IPS DF 6.9 (cell line): ENCODE data around the gene MAN2A1.

Source experiments
- DNase-seq: peaks from one replicate; pipeline ENCODE4 v3.0.0-alpha.2; 2013; ENCODE audit warnings: low read depth, low spot score
- H3K27ac ChIP-seq: one replicate; pipeline ENCODE4 v1.5.1; 2013; ENCODE audit warnings: low read length, control low read depth
- H3K27me3 ChIP-seq: 2 replicates; pipeline ENCODE4 v1.6.1; 2013; ENCODE audit warnings: mild to moderate bottlenecking, low read length; ENCODE audit not compliant: control insufficient read depth, insufficient read depth
- H3K36me3 ChIP-seq: 2 replicates; pipeline ENCODE4 v1.6.1; 2013; ENCODE audit warnings: low read length; ENCODE audit not compliant: control insufficient read depth, insufficient read depth
- H3K4me1 ChIP-seq: 2 replicates; pipeline ENCODE4 v1.6.1; 2013; ENCODE audit warnings: low read length; ENCODE audit not compliant: control insufficient read depth, insufficient read depth
- H3K4me3 ChIP-seq: 2 replicates; pipeline ENCODE4 v1.5.1; 2013; ENCODE audit warnings: mild to moderate bottlenecking, low read length
- H3K9me3 ChIP-seq: 2 replicates; pipeline ENCODE4 v1.6.1; 2013; ENCODE audit warnings: low read length, inconsistent platforms; ENCODE audit not compliant: control insufficient read depth, insufficient read depth
- WGBS: extraction: QIAGEN DNeasy Blood & Tissue Kit; methylation state at CpG from one replicate; pipeline ENCODE4 v1.1.7; 2013; ENCODE audit warnings: mixed read lengths, missing lambda C conversion rate; ENCODE audit not compliant: insufficient read length, insufficient coverage; 5-methylcytosine and 5-hydroxymethylcytosine counted together

MAN2A1 gene

DNA sequence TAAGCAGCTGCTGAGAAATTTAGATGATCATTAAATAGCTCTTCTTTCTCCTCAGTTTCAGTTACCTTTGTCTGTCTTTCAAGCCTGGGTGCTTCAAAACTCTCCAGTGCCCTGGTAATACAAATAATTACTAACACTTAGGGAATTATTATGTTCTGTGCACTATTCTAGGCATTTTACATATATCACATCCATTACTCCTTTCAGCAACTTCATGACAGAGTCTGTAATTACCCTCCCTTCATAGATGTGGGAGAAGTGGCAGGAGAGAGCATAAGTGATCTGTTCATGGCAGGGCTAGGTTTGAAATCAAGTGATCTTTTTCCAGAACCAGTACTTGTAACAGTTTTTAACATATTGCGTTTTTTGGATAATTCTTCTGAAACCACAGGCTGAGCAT is 32.0 kb downstream of the MAN2A1 start:
- Histone ChIP-seq H3K4me3 (no peak overlapping the region), H3K36me3 (no peaks in the 10 kb centered on the region; the same call in 1 of the 2 replicates), H3K4me1 (no peaks in the 10 kb centered on the region), H3K27ac (no peak overlapping the region), H3K9me3 (no peaks in the 10 kb centered on the region), H3K27me3 (no peaks in the 10 kb centered on the region)
- WGBS: no CpG with 5 or more reads among the region's 1 CpG
- no peak for DNase-seq

DNA sequence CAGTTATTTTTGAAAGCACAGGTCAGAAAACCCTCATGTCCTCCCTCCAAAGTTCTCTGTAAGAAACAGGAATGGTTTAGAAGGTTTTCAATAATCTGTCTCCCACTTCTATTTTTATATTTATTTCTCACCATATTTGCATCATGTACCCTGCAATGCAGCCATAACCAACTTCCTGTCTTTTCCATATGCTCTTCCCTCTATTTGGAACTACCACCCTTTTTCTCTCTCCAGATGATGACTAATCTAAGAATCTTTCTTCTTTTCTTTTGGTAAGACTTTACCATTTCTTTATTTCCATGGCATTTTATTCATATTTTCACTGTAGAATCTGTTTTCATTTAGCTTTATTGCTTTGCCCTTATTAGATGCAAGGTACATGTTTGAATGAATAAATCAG is 33.9 kb downstream of the MAN2A1 start:
- Histone ChIP-seq H3K4me3 (no peak overlapping the region), H3K9me3 (no peaks in the 10 kb centered on the region), H3K27me3 (no peaks in the 10 kb centered on the region), H3K4me1 (no peaks in the 10 kb centered on the region), H3K27ac (no peak overlapping the region), H3K36me3 (no peaks in the 10 kb centered on the region)
- DNase-seq: no peak

DNA sequence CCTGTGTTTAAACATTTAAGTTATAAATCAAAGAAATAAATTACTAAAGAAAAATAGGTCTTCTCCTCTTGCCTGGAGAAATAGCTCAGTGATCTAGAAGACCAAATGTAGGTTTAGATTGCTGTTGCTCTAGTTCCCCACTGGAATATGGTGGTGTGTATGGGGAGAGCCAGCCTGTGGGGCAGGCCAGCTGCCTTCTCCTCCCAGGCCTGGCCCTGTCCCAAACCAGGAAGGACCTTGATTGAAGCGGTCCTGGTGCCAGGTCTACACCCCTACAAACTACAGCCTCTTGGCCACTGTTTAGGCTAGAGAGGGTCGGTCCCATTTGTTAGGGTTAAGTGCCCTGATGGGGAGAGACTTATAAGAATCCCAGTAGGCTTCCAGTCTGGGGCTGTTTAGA is 35.4 kb downstream of the MAN2A1 start:
- H3K4me1 ChIP-seq: no peaks in the 10 kb centered on the region
- no peaks in the 10 kb centered on the region for H3K27me3 ChIP-seq
- H3K27ac ChIP-seq: no peak overlapping the region
- no peak overlapping the region for H3K4me3 ChIP-seq
- no peak for DNase-seq
- no peaks in the 10 kb centered on the region for H3K36me3 ChIP-seq
- WGBS: no CpG with 5 or more reads among the region's 2 CpGs
- no peaks in the 10 kb centered on the region for H3K9me3 ChIP-seq

DNA sequence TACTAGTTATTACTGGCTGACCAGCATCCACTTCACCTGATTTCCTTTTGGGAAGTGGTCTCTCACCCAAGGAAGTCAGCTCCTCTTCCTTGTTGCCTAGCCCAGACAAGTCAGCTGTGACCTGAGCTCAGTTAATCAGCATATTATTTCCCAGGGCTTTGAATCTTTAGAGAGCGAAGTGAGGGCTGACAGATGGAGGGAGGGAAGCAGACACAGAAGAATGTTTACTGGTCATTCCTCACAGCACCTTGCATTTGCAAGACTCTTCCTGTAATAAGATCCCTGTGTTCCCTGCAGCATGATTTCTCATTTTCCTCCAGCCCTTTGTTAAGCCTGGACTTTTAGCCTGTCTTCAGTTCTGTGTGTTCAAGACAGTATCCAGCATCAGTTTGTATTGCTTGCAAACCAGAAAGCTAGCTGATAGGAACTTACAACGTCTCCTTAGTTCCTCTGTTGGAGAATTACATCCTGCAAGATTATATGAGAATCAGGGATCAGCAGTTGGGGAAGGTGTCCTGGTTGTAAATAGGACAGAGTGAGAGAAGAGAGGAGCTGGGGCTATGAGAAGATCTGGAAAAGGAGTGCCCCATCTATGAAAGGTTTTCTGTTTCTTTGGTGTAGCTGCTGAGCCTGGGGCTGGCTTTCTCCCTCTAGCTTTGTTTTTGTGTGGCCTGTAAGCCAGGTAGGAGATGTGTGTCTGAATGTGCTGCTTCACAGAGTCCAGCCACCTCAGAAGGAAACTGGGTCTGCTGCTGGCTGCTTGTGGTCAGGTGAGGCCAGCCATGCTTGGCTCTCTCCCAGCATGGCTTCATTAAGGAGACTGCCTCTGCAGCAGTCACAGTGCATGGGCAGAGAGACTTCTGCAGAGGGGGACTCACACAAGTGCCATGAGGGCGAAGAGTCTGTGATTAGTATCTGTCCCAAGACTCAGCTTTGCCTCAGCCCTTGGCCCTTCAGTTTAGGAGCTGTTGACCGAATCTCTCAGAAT is 50.3 kb downstream of the MAN2A1 start:
- no peaks in the 10 kb centered on the region for H3K27me3 ChIP-seq
- DNase-seq: peak; percentile 71
- H3K4me3 ChIP-seq: no peak overlapping the region
- no peaks in the 10 kb centered on the region for H3K9me3 ChIP-seq
- H3K4me1 ChIP-seq: peaks cover 8% of the 10 kb centered on the region; the same call in 1 of the 2 replicates
- peak overlapping the region; percentile 62 for H3K27ac ChIP-seq
- no peaks in the 10 kb centered on the region for H3K36me3 ChIP-seq
- no CpG with 5 or more reads among the region's 4 CpGs for WGBS

DNA sequence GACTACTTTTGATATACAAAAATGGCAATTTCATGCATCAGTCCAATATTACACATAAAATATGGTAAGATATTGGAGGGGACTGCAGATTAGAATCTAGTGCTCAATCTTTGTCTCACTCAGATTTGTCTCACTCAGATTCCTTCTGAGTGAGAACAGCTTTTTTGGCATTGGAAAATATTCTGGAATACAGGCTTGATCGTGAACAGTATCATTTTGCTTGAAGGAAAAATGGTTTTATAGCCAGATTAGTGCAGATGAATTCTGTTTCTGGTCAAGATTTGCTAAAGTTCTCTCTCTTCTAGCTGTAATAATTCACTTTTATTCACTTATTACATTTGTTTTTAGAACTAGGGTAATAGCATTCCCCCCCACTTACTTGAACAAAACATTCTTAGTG is 51.2 kb downstream of the MAN2A1 start:
- Histone ChIP-seq H3K4me3 (no peak overlapping the region), H3K27ac (no peak overlapping the region), H3K36me3 (no peaks in the 10 kb centered on the region), H3K9me3 (no peaks in the 10 kb centered on the region), H3K27me3 (no peaks in the 10 kb centered on the region), H3K4me1 (peaks cover 8% of the 10 kb centered on the region; the same call in 1 of the 2 replicates)
- WGBS: no CpG with 5 or more reads among the region's 1 CpG
- DNase-seq: no peak

DNA sequence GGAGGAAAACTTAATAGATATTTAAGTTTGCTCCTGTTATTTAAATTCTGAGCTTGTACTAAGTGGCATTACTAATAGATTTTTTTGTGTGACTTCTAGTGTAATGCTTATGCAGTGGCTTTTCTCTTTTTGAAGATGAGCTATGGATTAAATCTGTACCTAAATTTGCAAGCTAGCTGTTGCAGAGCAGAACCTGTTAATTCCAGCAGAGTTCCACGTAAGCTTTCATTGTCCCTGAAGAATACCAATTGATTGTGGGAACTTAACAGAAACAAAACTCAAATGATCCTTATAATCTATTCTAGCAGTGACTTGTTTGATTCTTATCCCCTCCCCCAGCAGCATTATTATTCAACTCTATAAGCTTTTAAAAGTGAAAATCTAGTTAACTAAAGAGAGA is 51.7 kb downstream of the MAN2A1 start:
- Histone ChIP-seq H3K36me3 (no peaks in the 10 kb centered on the region), H3K27ac (no peak overlapping the region), H3K9me3 (no peaks in the 10 kb centered on the region), H3K4me1 (peaks cover 8% of the 10 kb centered on the region; the same call in 1 of the 2 replicates), H3K4me3 (no peak overlapping the region), H3K27me3 (no peaks in the 10 kb centered on the region)
- WGBS: no CpG with 5 or more reads among the region's 1 CpG
- no peak for DNase-seq

DNA sequence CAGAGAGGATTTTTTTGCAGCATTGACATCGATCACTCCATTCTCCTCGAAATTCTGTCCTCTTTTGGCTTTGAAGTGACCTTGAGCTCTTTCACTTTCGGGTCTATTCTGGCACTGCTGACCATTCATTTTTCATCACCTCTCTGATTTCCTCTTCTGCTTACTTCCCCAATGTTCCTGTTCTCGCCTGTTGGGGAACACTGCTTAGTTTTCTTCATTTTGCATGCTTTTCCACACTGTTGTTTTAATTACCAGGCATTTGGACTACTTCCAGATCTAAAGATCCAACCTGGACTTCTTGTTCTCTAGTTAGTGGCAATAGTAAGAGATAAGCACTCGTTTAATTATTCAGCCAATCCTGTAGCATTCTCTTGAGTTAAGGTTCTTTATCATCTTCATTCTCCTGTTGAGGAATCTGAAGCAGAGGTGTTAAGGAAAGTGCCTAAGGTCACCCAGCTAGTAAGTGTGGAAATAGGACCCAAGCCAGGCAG is 53.4 kb downstream of the MAN2A1 start:
- Histone ChIP-seq H3K4me1 (peaks cover 8% of the 10 kb centered on the region; the same call in 1 of the 2 replicates), H3K4me3 (no peak overlapping the region), H3K27ac (no peak overlapping the region), H3K27me3 (no peaks in the 10 kb centered on the region), H3K9me3 (no peaks in the 10 kb centered on the region), H3K36me3 (no peaks in the 10 kb centered on the region)
- no CpG with 5 or more reads among the region's 5 CpGs for WGBS
- DNase-seq: no peak

DNA sequence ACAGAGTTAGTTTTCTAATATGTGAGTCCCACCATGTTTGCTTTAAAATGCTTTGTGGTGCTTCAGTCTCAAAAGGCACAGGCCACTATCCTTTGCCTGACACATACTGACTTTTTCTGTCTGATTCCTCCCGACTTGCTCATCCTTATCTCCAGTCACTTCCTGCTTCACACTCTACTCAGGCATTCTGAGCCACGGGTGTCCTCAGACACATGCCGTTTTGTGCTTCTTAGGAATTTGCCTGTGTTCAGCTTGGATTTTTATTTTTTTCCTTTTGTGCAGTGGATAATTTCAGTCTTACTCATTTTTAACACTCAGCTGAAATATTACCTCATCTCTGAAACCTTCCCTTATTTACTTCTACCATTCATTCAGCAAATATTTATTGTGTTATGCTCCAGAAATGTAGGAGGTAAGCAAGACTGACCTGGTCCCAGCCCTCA is 54.1 kb downstream of the MAN2A1 start:
- no peaks in the 10 kb centered on the region for H3K9me3 ChIP-seq
- no peak for DNase-seq
- no peak overlapping the region for H3K27ac ChIP-seq
- H3K27me3 ChIP-seq: no peaks in the 10 kb centered on the region
- no peak overlapping the region for H3K4me3 ChIP-seq
- no peaks in the 10 kb centered on the region for H3K36me3 ChIP-seq
- H3K4me1 ChIP-seq: peaks cover 8% of the 10 kb centered on the region; the same call in 1 of the 2 replicates
- WGBS: no CpG with 5 or more reads among the region's 3 CpGs

DNA sequence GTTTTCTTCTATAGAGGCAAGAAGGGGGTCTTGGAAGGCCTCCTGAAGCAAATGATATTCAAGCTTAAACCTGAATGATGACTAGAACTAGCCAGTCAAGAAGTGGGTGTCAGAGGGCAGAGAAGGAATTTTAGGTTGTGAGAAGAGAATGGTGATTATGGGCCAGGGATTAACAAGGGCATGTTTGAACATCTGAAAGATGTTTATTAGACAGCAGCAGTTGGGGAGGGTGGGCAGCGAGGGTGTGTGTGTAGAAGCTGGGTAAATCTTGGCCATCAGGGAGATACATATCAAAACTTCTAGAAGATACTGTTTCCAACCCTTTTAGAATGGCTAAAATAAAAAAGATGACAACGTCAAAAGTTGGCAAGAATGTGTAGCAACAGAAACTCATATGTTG is 54.5 kb downstream of the MAN2A1 start:
- H3K4me3 ChIP-seq: no peak overlapping the region
- no peak for DNase-seq
- no peaks in the 10 kb centered on the region for H3K36me3 ChIP-seq
- H3K27ac ChIP-seq: no peak overlapping the region
- no peaks in the 10 kb centered on the region for H3K27me3 ChIP-seq
- no CpG with 5 or more reads among the region's 2 CpGs for WGBS
- H3K4me1 ChIP-seq: peaks cover 8% of the 10 kb centered on the region; the same call in 1 of the 2 replicates
- no peaks in the 10 kb centered on the region for H3K9me3 ChIP-seq

DNA sequence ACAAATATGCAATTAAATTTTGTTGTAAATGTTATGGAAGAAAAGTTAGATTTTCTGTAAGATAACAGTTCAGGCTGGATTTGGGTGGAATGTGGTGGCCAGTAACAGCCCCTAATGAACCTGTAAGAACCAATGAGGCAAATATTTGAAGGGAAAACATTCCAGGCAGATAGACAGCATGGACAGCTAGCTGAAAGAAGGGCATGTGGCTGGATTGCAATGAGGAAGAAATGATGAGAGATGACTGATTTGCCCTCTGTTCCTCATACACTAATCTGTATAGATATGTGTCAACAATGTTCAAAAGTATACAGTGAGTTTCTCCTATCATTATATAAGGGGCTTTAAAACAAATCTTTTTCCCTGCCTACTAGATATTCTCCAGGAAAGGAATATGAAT is 58.8 kb downstream of the MAN2A1 start:
- H3K4me3 ChIP-seq: no peak overlapping the region
- no peak for DNase-seq

DNA sequence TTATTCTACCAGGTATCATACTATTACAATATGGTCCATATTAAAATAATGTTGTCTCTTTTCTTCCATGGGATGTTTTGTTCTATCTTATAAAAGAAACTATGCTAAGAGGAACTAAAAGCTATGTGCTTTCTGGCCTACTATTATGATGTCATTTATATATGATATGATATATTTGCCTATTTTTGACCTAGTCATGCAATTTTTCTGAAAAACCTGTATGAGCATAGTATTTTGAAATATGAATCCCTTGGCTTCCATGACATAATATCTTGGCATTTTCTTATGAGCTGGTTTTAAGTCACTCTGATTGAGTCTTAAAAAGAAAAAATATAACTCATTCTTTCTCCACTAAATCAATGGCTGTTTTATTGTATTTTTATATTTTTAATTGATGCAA is 60.7 kb downstream of the MAN2A1 start:
- Histone ChIP-seq H3K4me3 (no peak overlapping the region), H3K36me3 (no peaks in the 10 kb centered on the region), H3K27me3 (no peaks in the 10 kb centered on the region), H3K4me1 (no peaks in the 10 kb centered on the region; the same call in 1 of the 2 replicates), H3K9me3 (no peaks in the 10 kb centered on the region), H3K27ac (no peak overlapping the region)
- no peak for DNase-seq

More for the DNA sequence above, 58.8 kb downstream of the MAN2A1 start:
- no peaks in the 10 kb centered on the region for H3K36me3 ChIP-seq
- no peak overlapping the region for H3K27ac ChIP-seq
- no peaks in the 10 kb centered on the region for H3K9me3 ChIP-seq
- H3K27me3 ChIP-seq: no peaks in the 10 kb centered on the region
- peaks cover 3% of the 10 kb centered on the region; the same call in 1 of the 2 replicates for H3K4me1 ChIP-seq
